HUES64 (cell line): ENCODE data around the gene PLA2G4D.
A peak's percentile ranks its signal among the peaks of the same experiment; 100 is the strongest.

ENCODE experiments used
- H3K27ac ChIP-seq: 2 replicates; pipeline ENCODE4 v1.7.0; 2013; ENCODE audit warnings: low read depth, low read length, inconsistent platforms
- H3K27me3 ChIP-seq: 2 replicates; pipeline ENCODE4 v1.6.1; 2013; ENCODE audit warnings: mild to moderate bottlenecking, low read length; ENCODE audit not compliant: insufficient read depth
- H3K36me3 ChIP-seq: 2 replicates; pipeline ENCODE4 v1.6.1; 2013; ENCODE audit warnings: mild to moderate bottlenecking, low read length; ENCODE audit not compliant: insufficient read depth
- H3K4me1 ChIP-seq: 2 replicates; pipeline ENCODE4 v1.6.1; 2013; ENCODE audit warnings: mild to moderate bottlenecking, low read length, moderate library complexity; ENCODE audit not compliant: insufficient read depth
- H3K4me3 ChIP-seq: 2 replicates; pipeline ENCODE4 v1.5.1; 2013; ENCODE audit warnings: mild to moderate bottlenecking, low read length, moderate library complexity
- H3K9ac ChIP-seq: 2 replicates; pipeline ENCODE4 v1.6.1; 2013; ENCODE audit warnings: mild to moderate bottlenecking, low read depth, low read length
- H3K9me3 ChIP-seq: 2 replicates; pipeline ENCODE4 v1.6.1; 2013; ENCODE audit warnings: low read depth, low read length; ENCODE audit not compliant: insufficient read depth
- WGBS: fragments of 150-250, 120-280 bp; methylation state at CpG from one replicate; pipeline ENCODE4 v1.1.7; 2013; ENCODE audit warnings: missing lambda C conversion rate; 5-methylcytosine and 5-hydroxymethylcytosine counted together

PLA2G4D gene

GRCh38 chr15:42062284-42062806, 32.0 kb downstream of the PLA2G4D start:
- no peaks in the 10 kb centered on the region for H3K4me1 ChIP-seq
- no peak overlapping the region for H3K4me3 ChIP-seq
- 96% methylated on average over 9 of the region's 9 CpGs for WGBS
- no peaks in the 10 kb centered on the region for H3K27me3 ChIP-seq
- H3K36me3 ChIP-seq, result no peaks in the 10 kb centered on the region
- H3K9ac ChIP-seq, result no peak overlapping the region
- H3K27ac ChIP-seq, result no peak overlapping the region
- no peaks in the 10 kb centered on the region for H3K9me3 ChIP-seq

DNA sequence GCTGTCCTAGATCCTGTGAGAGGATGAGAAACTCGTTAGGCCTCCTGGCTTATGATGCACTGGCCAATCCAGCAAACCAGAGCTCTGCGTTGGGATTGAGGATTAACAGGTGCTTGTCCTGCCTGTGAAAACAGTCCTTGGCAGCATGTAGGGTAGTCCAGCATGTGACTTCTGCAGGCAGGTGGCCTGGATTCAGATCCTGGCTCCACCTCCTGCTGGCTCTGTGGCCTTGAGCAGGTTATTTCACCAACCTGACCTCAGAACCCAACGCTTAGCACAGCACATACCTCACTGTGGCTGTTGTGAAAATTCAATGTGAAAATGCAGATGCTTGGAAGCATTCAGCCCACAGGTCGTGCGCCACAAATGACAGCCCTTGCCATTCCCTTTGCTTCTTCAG, 33.6 kb downstream of the PLA2G4D start:
- no peaks in the 10 kb centered on the region for H3K36me3 ChIP-seq
- peaks cover 3% of the 10 kb centered on the region; the same call in 1 of the 2 replicates for H3K27me3 ChIP-seq
- WGBS, result 85% methylated on average over 5 of the region's 5 CpGs
- no peaks in the 10 kb centered on the region for H3K4me1 ChIP-seq
- H3K27ac ChIP-seq, result no peak overlapping the region
- no peak overlapping the region for H3K4me3 ChIP-seq
- H3K9ac ChIP-seq, result no peak overlapping the region
- no peaks in the 10 kb centered on the region for H3K9me3 ChIP-seq

- 93% methylated on average over 4 of the region's 4 CpGs for WGBS
- no peaks in the 10 kb centered on the region for H3K9me3 ChIP-seq
- H3K4me1 ChIP-seq, result no peaks in the 10 kb centered on the region
- H3K4me3 ChIP-seq, result no peak overlapping the region
- no peaks in the 10 kb centered on the region for H3K36me3 ChIP-seq
- H3K27ac ChIP-seq, result no peak overlapping the region
- H3K27me3 ChIP-seq, result peaks cover 3% of the 10 kb centered on the region; the same call in 1 of the 2 replicates
- no peak overlapping the region for H3K9ac ChIP-seq
Measured at GRCh38 chr15:42060477-42060763, 33.9 kb downstream of the PLA2G4D start.

- Histone ChIP-seq H3K9ac (no peak overlapping the region), H3K36me3 (no peaks in the 10 kb centered on the region), H3K27ac (no peak overlapping the region), H3K4me1 (no peaks in the 10 kb centered on the region), H3K27me3 (peaks cover 3% of the 10 kb centered on the region; the same call in 1 of the 2 replicates), H3K9me3 (no peaks in the 10 kb centered on the region), H3K4me3 (no peak overlapping the region)
- 63% methylated on average over 14 of the region's 14 CpGs for WGBS
Measured at GRCh38 chr15:42059661-42060476, 34.5 kb downstream of the PLA2G4D start.

GRCh38 chr15:42058791-42059190, 35.6 kb downstream of the PLA2G4D start:
- Histone ChIP-seq H3K36me3 (no peaks in the 10 kb centered on the region), H3K4me3 (no peak overlapping the region), H3K27me3 (peaks cover 3% of the 10 kb centered on the region; the same call in 1 of the 2 replicates), H3K9ac (no peak overlapping the region), H3K4me1 (no peaks in the 10 kb centered on the region), H3K9me3 (no peaks in the 10 kb centered on the region), H3K27ac (no peak overlapping the region)
- WGBS, result 95% methylated on average over 3 of the region's 3 CpGs

DNA sequence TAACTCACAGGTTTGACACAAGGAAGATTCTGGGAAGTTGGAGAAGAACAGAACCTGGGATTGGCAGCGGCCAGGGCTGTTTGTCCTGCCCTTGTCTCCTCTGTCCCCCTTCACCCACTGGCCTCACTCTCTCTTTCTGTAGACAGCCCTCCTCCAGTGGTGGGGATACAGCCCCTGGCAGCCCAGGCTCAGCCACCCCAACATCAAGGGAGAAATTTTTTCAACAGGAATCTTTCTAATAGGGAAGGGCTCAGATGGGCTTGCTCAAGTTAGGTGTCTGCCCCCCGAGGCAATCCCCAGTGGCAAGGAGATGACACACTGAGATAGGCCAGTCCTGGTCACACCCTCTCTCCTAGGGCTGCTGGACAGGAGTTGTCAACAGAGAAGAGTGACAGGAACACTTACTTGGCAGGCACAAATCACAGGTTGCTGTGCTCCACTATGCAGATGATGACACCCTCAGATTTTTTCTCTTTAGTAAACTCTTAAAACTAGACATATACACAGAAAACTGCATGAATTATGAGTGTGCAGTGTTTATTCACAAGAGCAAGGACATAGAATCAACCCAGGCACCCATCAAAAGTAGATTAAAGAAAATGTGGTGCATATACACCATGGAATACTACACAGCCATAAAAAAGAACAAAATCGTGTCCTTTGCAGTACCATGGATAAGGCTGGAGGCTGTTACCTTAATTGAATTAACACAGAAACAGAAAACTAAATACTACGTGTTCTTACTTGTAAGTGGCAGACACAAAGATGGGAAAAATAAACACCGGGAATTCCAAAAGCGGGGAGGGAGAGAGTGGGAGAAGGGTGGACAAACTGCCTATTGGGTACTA, 36.3 kb downstream of the PLA2G4D start:
- Histone ChIP-seq H3K9me3 (no peaks in the 10 kb centered on the region), H3K27ac (no peak overlapping the region), H3K4me1 (no peaks in the 10 kb centered on the region), H3K4me3 (peak overlapping the region; percentile 20; the same call in 1 of the 2 replicates), H3K36me3 (no peaks in the 10 kb centered on the region), H3K27me3 (peaks cover 3% of the 10 kb centered on the region; the same call in 1 of the 2 replicates), H3K9ac (no peak overlapping the region)
- 89% methylated on average over 6 of the region's 6 CpGs for WGBS

DNA sequence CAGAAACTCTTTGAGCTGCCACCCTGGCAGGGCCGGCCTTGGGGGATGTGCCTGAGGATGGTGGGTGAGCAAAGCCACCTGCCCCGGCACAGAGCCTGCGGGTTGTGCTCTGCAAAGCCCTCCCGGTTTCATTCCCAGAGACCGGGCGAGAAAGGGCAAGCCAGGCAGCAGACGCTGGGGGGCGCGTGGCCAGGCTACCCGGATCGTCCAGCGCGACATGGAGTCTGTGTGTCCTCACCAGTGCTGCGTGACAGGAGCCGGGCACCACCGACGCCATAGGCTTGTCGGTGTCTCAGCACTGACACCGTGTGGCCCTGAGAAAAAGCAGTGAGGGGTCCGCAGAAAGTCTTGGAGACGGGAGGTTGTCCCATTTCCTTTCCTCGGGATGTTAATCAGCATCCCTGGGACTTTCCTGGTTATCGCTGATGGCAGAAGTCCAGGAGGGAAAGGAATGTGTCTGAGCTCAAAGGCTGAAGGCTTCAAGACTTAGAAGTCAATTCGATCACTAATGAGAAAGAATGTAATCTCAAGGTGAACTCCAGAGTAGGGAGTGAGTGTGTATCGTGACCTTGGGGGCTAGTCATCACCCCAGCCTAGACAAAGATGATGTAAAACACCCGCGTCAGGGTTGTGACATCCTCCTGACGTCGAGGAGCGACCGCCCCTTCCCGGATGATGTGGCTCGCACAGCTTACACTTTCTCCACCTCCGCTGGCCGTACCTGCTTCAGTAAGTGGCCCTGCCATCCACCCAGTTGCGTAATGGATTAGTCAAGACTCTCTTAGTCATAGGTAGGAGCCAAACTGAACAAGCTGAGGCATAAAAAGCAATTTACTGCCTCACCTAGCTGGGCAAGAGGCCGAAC, 37.2 kb downstream of the PLA2G4D start:
- Histone ChIP-seq H3K4me1 (no peaks in the 10 kb centered on the region), H3K27ac (no peak overlapping the region), H3K36me3 (no peaks in the 10 kb centered on the region), H3K4me3 (peak overlapping the region; percentile 20), H3K27me3 (peaks cover 3% of the 10 kb centered on the region; the same call in 1 of the 2 replicates), H3K9ac (no peak overlapping the region), H3K9me3 (no peaks in the 10 kb centered on the region)
- WGBS, result 29% methylated on average over 37 of the region's 37 CpGs

DNA sequence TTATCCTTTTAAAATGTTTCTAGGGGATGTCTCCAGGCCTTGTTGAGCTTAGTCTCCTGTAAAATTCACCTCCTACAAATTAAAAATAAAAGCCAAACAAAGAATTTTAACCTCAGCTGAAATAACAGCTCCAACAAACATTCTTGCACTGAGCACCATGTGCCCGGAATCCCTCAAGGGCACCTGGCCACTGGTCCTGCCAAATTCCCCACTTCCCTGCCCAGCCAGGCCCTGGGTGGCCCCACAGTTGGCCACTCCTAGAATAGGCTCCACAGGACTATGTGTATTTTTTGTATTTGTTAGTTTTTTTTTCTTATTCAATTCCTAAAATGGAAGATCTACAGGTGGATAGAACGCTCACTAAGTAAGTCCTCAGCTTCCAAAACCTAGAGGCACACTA, 40.4 kb downstream of the PLA2G4D start:
- no peaks in the 10 kb centered on the region for H3K4me1 ChIP-seq
- no peaks in the 10 kb centered on the region for H3K36me3 ChIP-seq
- peaks cover 3% of the 10 kb centered on the region; the same call in 1 of the 2 replicates for H3K27me3 ChIP-seq
- H3K9ac ChIP-seq, result no peak overlapping the region
- H3K4me3 ChIP-seq, result no peak overlapping the region
- WGBS, result 91% methylated on average over 1 of the region's 2 CpGs
- no peak overlapping the region for H3K27ac ChIP-seq
- H3K9me3 ChIP-seq, result no peaks in the 10 kb centered on the region

GRCh38 chr15:42053010-42053409, 41.4 kb downstream of the PLA2G4D start:
- Histone ChIP-seq H3K9ac (no peak overlapping the region), H3K4me1 (0 out of 2 replicates have a peak, but pooled peaks cover 6% of the 10 kb centered on the region), H3K9me3 (no peaks in the 10 kb centered on the region), H3K36me3 (no peaks in the 10 kb centered on the region), H3K4me3 (no peak overlapping the region), H3K27me3 (peaks cover 3% of the 10 kb centered on the region; the same call in 1 of the 2 replicates), H3K27ac (no peak overlapping the region)
- WGBS, result 93% methylated on average over 4 of the region's 4 CpGs

GRCh38 chr15:42050484-42051255, 43.7 kb downstream of the PLA2G4D start:
- no peaks in the 10 kb centered on the region for H3K36me3 ChIP-seq
- 0 out of 2 replicates have a peak, but pooled peaks cover 6% of the 10 kb centered on the region for H3K4me1 ChIP-seq
- H3K27me3 ChIP-seq, result no peaks in the 10 kb centered on the region
- no peak overlapping the region for H3K4me3 ChIP-seq
- no peak overlapping the region for H3K27ac ChIP-seq
- WGBS, result 88% methylated on average over 10 of the region's 10 CpGs
- H3K9ac ChIP-seq, result no peak overlapping the region
- no peaks in the 10 kb centered on the region for H3K9me3 ChIP-seq
